WTC11 (cell line): Measurements from ENCODE around the gene LPGAT1. TPM values are rescaled to one million over a fixed set of nuclear protein-coding genes. Genes with fewer than 3 reads are reported as not detected.

Source experiments
- ATAC-seq: fragments of 200-7000 bp; cut with Tn5 transposase; 2 replicates; pipeline ENCODE4 v1.10.0; 2021; ENCODE audit warnings: mild to moderate bottlenecking, moderate library complexity
- CTCF ChIA-PET: fragments of 300-600 bp; sonication (Branson Sonifier 250); formaldehyde crosslinking; loops from one replicate; lab custom pipeline; 2021; ENCODE audit warnings: antibody characterized with exemption; lab: Charles Lee
- POLR2A ChIA-PET: fragments of 350-600 bp; sonication (Branson Sonifier 250); formaldehyde crosslinking; loops from one replicate; lab custom pipeline; 2021; ENCODE audit warnings: antibody characterized with exemption; lab: Charles Lee
- DNase-seq: peaks from one replicate; pipeline ENCODE4 v3.0.0; 2021; ENCODE audit warnings: low spot score
- H3K27ac Mint-ChIP-seq: 2 replicates; pipeline ENCODE4 v1.8.0; 2021; ENCODE audit warnings: mixed read lengths
- H3K27me3 Mint-ChIP-seq: 2 replicates; pipeline ENCODE4 v1.8.0; 2021; ENCODE audit warnings: low read depth, mild to moderate bottlenecking, moderate library complexity, mixed read lengths
- H3K36me3 Mint-ChIP-seq: 2 replicates; pipeline ENCODE4 v1.8.0; 2021; ENCODE audit warnings: mixed read lengths
- H3K4me1 Mint-ChIP-seq: 2 replicates; pipeline ENCODE4 v1.8.0; 2022; ENCODE audit warnings: mixed read lengths
- H3K4me3 Mint-ChIP-seq: 2 replicates; pipeline ENCODE4 v1.8.0; 2021; ENCODE audit warnings: mild to moderate bottlenecking, moderate library complexity, mixed read lengths
- H3K9me3 Mint-ChIP-seq: 2 replicates; pipeline ENCODE4 v1.8.0; 2021; ENCODE audit warnings: mixed read lengths
- CREB1 ChIP-seq: sonication (generic); formaldehyde crosslinking; IDR thresholded peaks from 2 replicates; pipeline ENCODE4 v1.8.0; 2023; ENCODE audit warnings: mild to moderate bottlenecking, missing genetic modification reagents
- HMGA2 ChIP-seq: fragments of 250-450 bp; sonication (Bioruptor Pico); IDR thresholded peaks from 2 replicates; pipeline ENCODE4 v1.4.0; 2021; ENCODE audit warnings: mild to moderate bottlenecking, moderate library complexity
- MXD4 ChIP-seq: fragments of 250-450 bp; sonication (Bioruptor Pico); IDR thresholded peaks from 2 replicates; pipeline ENCODE4 v1.8.0; 2021; ENCODE audit warnings: mild to moderate bottlenecking, moderate library complexity, borderline replicate concordance
- TEAD4 ChIP-seq: sonication (generic); formaldehyde crosslinking; IDR thresholded peaks from 2 replicates; pipeline ENCODE4 v1.8.0; 2022; ENCODE audit warnings: mild to moderate bottlenecking, missing genetic modification reagents
- total RNA-seq: library from RNA; stranded (reverse); gene quantifications from 3 replicates; pipeline ENCODE4 v1.2.3, GENCODE V29; 2021
- TF ChIP-seq, protein P1 (sequence below): sonication (generic); formaldehyde crosslinking; IDR thresholded peaks from 2 replicates; pipeline ENCODE4 v1.8.1; 2023; ENCODE audit warnings: mild to moderate bottlenecking, missing genetic modification reagents, borderline replicate concordance
- TF ChIP-seq, protein P2 (sequence below): fragments of 250-450 bp; sonication (Bioruptor Pico); IDR thresholded peaks from 2 replicates; pipeline ENCODE4 v1.8.0; 2021; ENCODE audit warnings: mild to moderate bottlenecking
- TF ChIP-seq, protein P3 (sequence below): sonication (generic); formaldehyde crosslinking; IDR thresholded peaks from 2 replicates; pipeline ENCODE4 v1.8.1; 2023; ENCODE audit warnings: mild to moderate bottlenecking, moderate library complexity, missing genetic modification reagents
- TF ChIP-seq, protein P4 (sequence below): fragments of 200-600 bp; IDR thresholded peaks from 2 replicates; pipeline ENCODE4 v1.8.0; 2022; ENCODE audit warnings: antibody characterized with exemption
- TF ChIP-seq, protein P5 (sequence below): sonication (generic); formaldehyde crosslinking; IDR thresholded peaks from 2 replicates; pipeline ENCODE4 v1.8.0; 2022; ENCODE audit warnings: missing genetic modification reagents

LPGAT1 gene
- total RNA-seq, 1 experiment from 2014 or later: 15.1 TPM

DNA sequence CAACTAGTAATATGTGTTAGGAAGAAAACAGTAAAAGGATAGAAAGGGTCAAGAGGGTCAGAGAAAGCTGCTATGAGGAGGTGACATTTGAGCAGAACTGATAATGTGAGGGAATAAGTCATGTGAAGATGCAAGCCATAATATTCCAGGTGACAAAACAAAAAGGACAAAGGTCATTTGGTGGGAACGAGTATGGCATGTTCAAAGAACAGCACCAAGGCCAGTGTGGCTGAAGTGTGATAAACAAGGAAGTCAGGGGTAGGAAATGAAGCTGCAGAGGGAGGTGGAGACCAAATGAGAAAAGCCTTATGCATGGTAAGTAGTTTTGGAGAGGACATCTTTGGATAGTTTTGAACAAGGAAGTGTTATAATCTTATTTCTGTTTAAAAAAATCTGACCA lies 46.7 kb downstream of the LPGAT1 start:
- Mint-ChIP-seq H3K4me1 (peaks cover 7% of the 10 kb centered on the region; the same call in 1 of the 2 replicates), H3K9me3 (no peaks in the 10 kb centered on the region), H3K4me3 (no peak overlapping the region), H3K27me3 (no peaks in the 10 kb centered on the region)
- CTCF ChIA-PET: interaction anchor here (1.4 kb wide), 1 partner anchor 85 kb away, joined by 7 read pairs; no protein-coding TSS in a partner anchor
- DNase-seq: no peak
- TF ChIP-seq, protein P1, sequence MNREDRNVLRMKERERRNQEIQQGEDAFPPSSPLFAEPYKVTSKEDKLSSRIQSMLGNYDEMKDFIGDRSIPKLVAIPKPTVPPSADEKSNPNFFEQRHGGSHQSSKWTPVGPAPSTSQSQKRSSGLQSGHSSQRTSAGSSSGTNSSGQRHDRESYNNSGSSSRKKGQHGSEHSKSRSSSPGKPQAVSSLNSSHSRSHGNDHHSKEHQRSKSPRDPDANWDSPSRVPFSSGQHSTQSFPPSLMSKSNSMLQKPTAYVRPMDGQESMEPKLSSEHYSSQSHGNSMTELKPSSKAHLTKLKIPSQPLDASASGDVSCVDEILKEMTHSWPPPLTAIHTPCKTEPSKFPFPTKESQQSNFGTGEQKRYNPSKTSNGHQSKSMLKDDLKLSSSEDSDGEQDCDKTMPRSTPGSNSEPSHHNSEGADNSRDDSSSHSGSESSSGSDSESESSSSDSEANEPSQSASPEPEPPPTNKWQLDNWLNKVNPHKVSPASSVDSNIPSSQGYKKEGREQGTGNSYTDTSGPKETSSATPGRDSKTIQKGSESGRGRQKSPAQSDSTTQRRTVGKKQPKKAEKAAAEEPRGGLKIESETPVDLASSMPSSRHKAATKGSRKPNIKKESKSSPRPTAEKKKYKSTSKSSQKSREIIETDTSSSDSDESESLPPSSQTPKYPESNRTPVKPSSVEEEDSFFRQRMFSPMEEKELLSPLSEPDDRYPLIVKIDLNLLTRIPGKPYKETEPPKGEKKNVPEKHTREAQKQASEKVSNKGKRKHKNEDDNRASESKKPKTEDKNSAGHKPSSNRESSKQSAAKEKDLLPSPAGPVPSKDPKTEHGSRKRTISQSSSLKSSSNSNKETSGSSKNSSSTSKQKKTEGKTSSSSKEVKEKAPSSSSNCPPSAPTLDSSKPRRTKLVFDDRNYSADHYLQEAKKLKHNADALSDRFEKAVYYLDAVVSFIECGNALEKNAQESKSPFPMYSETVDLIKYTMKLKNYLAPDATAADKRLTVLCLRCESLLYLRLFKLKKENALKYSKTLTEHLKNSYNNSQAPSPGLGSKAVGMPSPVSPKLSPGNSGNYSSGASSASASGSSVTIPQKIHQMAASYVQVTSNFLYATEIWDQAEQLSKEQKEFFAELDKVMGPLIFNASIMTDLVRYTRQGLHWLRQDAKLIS (CRISPR knock-in tag): no peak
- TF ChIP-seq, protein P2, sequence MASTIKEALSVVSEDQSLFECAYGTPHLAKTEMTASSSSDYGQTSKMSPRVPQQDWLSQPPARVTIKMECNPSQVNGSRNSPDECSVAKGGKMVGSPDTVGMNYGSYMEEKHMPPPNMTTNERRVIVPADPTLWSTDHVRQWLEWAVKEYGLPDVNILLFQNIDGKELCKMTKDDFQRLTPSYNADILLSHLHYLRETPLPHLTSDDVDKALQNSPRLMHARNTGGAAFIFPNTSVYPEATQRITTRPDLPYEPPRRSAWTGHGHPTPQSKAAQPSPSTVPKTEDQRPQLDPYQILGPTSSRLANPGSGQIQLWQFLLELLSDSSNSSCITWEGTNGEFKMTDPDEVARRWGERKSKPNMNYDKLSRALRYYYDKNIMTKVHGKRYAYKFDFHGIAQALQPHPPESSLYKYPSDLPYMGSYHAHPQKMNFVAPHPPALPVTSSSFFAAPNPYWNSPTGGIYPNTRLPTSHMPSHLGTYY (CRISPR knock-in tag): no peak
- TF ChIP-seq, protein P3, sequence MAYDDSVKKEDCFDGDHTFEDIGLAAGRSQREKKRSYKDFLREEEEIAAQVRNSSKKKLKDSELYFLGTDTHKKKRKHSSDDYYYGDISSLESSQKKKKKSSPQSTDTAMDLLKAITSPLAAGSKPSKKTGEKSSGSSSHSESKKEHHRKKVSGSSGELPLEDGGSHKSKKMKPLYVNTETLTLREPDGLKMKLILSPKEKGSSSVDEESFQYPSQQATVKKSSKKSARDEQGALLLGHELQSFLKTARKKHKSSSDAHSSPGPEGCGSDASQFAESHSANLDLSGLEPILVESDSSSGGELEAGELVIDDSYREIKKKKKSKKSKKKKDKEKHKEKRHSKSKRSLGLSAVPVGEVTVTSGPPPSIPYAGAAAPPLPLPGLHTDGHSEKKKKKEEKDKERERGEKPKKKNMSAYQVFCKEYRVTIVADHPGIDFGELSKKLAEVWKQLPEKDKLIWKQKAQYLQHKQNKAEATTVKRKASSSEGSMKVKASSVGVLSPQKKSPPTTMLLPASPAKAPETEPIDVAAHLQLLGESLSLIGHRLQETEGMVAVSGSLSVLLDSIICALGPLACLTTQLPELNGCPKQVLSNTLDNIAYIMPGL (CRISPR knock-in tag): no peak
- TF ChIP-seq, all 79 proteins: peak for 0
- POLR2A ChIA-PET: interaction anchor here (0.6 kb wide), 1 partner anchor 12 kb away, joined by 3 read pairs; no protein-coding TSS in a partner anchor
- no peak for ATAC-seq
- Mint-ChIP-seq H3K36me3 (no peaks in the 10 kb centered on the region), H3K27ac (no peak overlapping the region)

DNA sequence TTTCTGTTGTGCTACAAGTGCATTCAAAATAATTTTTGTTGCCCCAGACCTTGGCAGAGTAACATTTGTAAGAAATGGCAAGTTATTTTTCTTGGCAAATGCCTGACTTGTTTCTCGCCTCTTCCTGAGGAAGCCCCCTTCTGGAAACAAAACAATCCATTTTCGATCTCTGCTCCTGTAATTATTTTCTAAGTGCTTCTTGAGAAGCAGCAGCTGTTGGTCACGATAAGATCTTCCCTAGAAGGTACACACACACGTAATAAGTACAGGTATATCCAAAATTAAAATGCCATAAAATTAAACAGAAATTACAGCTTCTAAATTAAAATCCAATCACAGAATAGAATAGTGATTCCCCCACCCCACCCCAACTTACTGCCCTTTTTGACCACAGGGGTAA lies 47.3 kb downstream of the LPGAT1 start:
- H3K9me3 Mint-ChIP-seq: no peaks in the 10 kb centered on the region
- peaks cover 7% of the 10 kb centered on the region; the same call in 1 of the 2 replicates for H3K4me1 Mint-ChIP-seq
- ATAC-seq (no peak), DNase-seq (no peak)
- TF ChIP-seq, protein P4, sequence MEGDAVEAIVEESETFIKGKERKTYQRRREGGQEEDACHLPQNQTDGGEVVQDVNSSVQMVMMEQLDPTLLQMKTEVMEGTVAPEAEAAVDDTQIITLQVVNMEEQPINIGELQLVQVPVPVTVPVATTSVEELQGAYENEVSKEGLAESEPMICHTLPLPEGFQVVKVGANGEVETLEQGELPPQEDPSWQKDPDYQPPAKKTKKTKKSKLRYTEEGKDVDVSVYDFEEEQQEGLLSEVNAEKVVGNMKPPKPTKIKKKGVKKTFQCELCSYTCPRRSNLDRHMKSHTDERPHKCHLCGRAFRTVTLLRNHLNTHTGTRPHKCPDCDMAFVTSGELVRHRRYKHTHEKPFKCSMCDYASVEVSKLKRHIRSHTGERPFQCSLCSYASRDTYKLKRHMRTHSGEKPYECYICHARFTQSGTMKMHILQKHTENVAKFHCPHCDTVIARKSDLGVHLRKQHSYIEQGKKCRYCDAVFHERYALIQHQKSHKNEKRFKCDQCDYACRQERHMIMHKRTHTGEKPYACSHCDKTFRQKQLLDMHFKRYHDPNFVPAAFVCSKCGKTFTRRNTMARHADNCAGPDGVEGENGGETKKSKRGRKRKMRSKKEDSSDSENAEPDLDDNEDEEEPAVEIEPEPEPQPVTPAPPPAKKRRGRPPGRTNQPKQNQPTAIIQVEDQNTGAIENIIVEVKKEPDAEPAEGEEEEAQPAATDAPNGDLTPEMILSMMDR: no peak
- TF ChIP-seq TEAD4 (CRISPR knock-in tag) (no peak), CREB1 (CRISPR knock-in tag) (no peak), MXD4 (CRISPR knock-in tag) (no peak), HMGA2 (CRISPR knock-in tag) (no peak)
- TF ChIP-seq, protein P5, sequence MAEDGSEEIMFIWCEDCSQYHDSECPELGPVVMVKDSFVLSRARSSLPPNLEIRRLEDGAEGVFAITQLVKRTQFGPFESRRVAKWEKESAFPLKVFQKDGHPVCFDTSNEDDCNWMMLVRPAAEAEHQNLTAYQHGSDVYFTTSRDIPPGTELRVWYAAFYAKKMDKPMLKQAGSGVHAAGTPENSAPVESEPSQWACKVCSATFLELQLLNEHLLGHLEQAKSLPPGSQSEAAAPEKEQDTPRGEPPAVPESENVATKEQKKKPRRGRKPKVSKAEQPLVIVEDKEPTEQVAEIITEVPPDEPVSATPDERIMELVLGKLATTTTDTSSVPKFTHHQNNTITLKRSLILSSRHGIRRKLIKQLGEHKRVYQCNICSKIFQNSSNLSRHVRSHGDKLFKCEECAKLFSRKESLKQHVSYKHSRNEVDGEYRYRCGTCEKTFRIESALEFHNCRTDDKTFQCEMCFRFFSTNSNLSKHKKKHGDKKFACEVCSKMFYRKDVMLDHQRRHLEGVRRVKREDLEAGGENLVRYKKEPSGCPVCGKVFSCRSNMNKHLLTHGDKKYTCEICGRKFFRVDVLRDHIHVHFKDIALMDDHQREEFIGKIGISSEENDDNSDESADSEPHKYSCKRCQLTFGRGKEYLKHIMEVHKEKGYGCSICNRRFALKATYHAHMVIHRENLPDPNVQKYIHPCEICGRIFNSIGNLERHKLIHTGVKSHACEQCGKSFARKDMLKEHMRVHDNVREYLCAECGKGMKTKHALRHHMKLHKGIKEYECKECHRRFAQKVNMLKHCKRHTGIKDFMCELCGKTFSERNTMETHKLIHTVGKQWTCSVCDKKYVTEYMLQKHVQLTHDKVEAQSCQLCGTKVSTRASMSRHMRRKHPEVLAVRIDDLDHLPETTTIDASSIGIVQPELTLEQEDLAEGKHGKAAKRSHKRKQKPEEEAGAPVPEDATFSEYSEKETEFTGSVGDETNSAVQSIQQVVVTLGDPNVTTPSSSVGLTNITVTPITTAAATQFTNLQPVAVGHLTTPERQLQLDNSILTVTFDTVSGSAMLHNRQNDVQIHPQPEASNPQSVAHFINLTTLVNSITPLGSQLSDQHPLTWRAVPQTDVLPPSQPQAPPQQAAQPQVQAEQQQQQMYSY (CRISPR knock-in tag): no peak
- no peak overlapping the region for H3K27ac Mint-ChIP-seq
- no peaks in the 10 kb centered on the region for H3K27me3 Mint-ChIP-seq
- H3K4me3 Mint-ChIP-seq: no peak overlapping the region
- ChIA-PET CTCF (interaction anchor here (1.4 kb wide), 1 partner anchor 84 kb away, joined by 7 read pairs; no protein-coding TSS in a partner anchor), POLR2A (interaction anchor here (0.6 kb wide), 1 partner anchor 12 kb away, joined by 3 read pairs; no protein-coding TSS in a partner anchor)
- no peaks in the 10 kb centered on the region for H3K36me3 Mint-ChIP-seq
